Measurements from ENCODE around the gene PLXNB2.

PLXNB2 gene

GRCh38 chr22:50293441-50294318 lies 13.8 kb downstream of the PLXNB2 start:
- no peak for TF ChIP-seq CTCF (conservative IDR thresholded peaks at IDR 0.05; ENCODE audit: low read depth, low read length)
- DNase-seq (ENCODE audit: low read depth): peak; percentile 86
- H3K4me3 ChIP-seq (ENCODE audit: low read length): peak overlapping the region; percentile 52

GRCh38 chr22:50292643-50293440 lies 14.6 kb downstream of the PLXNB2 start:
- no peak for DNase-seq (ENCODE audit: low read depth)
- TF ChIP-seq CTCF (conservative IDR thresholded peaks at IDR 0.05; ENCODE audit: low read depth, low read length): no peak
- H3K4me3 ChIP-seq (ENCODE audit: low read length): peak overlapping the region; percentile 52

GRCh38 chr22:50289942-50290630 lies 17.4 kb downstream of the PLXNB2 start:
- no peak for DNase-seq (ENCODE audit: low read depth)
- TF ChIP-seq CTCF (conservative IDR thresholded peaks at IDR 0.05; ENCODE audit: low read depth, low read length): no peak
- no peak overlapping the region for H3K4me3 ChIP-seq (ENCODE audit: low read length)

GRCh38 chr22:50289151-50289941 lies 18.1 kb downstream of the PLXNB2 start:
- no peak for TF ChIP-seq CTCF (conservative IDR thresholded peaks at IDR 0.05; ENCODE audit: low read depth, low read length)
- no peak for DNase-seq (ENCODE audit: low read depth)
- H3K4me3 ChIP-seq (ENCODE audit: low read length): no peak overlapping the region

- no peak overlapping the region for H3K4me3 ChIP-seq (ENCODE audit: low read length)
- TF ChIP-seq CTCF (conservative IDR thresholded peaks at IDR 0.05; ENCODE audit: low read depth, low read length): no peak
These were observed 19.7 kb downstream of the PLXNB2 start for GRCh38 chr22:50287731-50288130.

GRCh38 chr22:50286701-50287318 lies 20.6 kb downstream of the PLXNB2 start:
- DNase-seq (ENCODE audit: low read depth): no peak
- no peak for TF ChIP-seq CTCF (conservative IDR thresholded peaks at IDR 0.05; ENCODE audit: low read depth, low read length)
- H3K4me3 ChIP-seq (ENCODE audit: low read length): no peak overlapping the region

More at GRCh38 chr22:50287731-50288130, 19.7 kb downstream of the PLXNB2 start:
- no peak for DNase-seq (ENCODE audit: low read depth)
